Keratinocyte (primary cell): Measurements from ENCODE around the gene CENATAC. TPM values are rescaled to one million over a fixed set of nuclear protein-coding genes. Genes with fewer than 3 reads are reported as not detected.
"Not testable (repeated sequence)": the region's sequence is repeated elsewhere in the genome, so short reads cannot be mapped to it uniquely, and the experiment has no call there.

Experiments
- DNase-seq: peaks from one replicate; pipeline ENCODE4 v3.0.0-alpha.2; 2011; ENCODE audit warnings: low read depth, missing footprints, low spot score
- FAIRE-seq: peaks from 2 replicates; lab custom pipeline; 2011; peaks lifted over from hg19 to GRCh38; lab: Jason Lieb, UNC
- H2AFZ ChIP-seq: 2 replicates; pipeline ENCODE4 v1.6.0; 2012; ENCODE audit warnings: low read length, control low read depth, inconsistent platforms; ENCODE audit not compliant: control insufficient read depth
- H3K27ac ChIP-seq: 2 replicates; pipeline ENCODE4 v1.5.1; 2011; ENCODE audit warnings: low read length; ENCODE audit not compliant: control insufficient read depth, insufficient read depth
- H3K27me3 ChIP-seq: 3 replicates; pipeline ENCODE4 v1.6.0; 2011; ENCODE audit warnings: low read length; ENCODE audit not compliant: control insufficient read depth, insufficient read depth; ENCODE audit errors: extremely low read depth
- H3K36me3 ChIP-seq, 2 experiments: 2 replicates in 1 of 2; 3 replicates in 1 of 2; pipeline ENCODE4 v1.5.1; 2011; ENCODE audit warnings: low read length in 2 of 2, mild to moderate bottlenecking in 1 of 2; ENCODE audit not compliant: control insufficient read depth in 2 of 2, insufficient read depth in 2 of 2; ENCODE audit errors: extremely low read depth in 1 of 2
- H3K4me1 ChIP-seq: 3 replicates; pipeline ENCODE4 v1.5.1; 2011; ENCODE audit warnings: low read length; ENCODE audit not compliant: control insufficient read depth, insufficient read depth; ENCODE audit errors: extremely low read depth
- H3K4me2 ChIP-seq: 3 replicates; pipeline ENCODE4 v1.6.0; 2011; ENCODE audit warnings: low read depth, low read length; ENCODE audit not compliant: control insufficient read depth, insufficient read depth; ENCODE audit errors: extremely low read depth
- H3K4me3 ChIP-seq, 3 experiments: fragments of 200-600 bp in 1 of 3; sonication (generic) in 1 of 3; 2 replicates in 2 of 3; 3 replicates in 1 of 3; pipeline ENCODE4 v1.5.1; 2011 to 2016; ENCODE audit warnings: low read length in 3 of 3, mild to moderate bottlenecking in 3 of 3, control low read depth in 2 of 3, inconsistent platforms in 1 of 3, low read depth in 1 of 3, mixed read lengths in 1 of 3, mixed run types in 1 of 3, moderate library complexity in 1 of 3; ENCODE audit not compliant: control insufficient read depth in 2 of 3, insufficient read depth in 2 of 3; ENCODE audit errors: extremely low read depth in 1 of 3
- H3K79me2 ChIP-seq: 2 replicates; pipeline ENCODE4 v1.6.0; 2012; ENCODE audit warnings: low read length; ENCODE audit not compliant: control insufficient read depth, insufficient read depth
- H3K9ac ChIP-seq: 3 replicates; pipeline ENCODE4 v1.6.0; 2011; ENCODE audit warnings: low read length; ENCODE audit not compliant: control insufficient read depth, insufficient read depth; ENCODE audit errors: extremely low read depth
- H3K9me1 ChIP-seq: 3 replicates; pipeline ENCODE4 v1.6.0; 2011; ENCODE audit warnings: low read length; ENCODE audit not compliant: control insufficient read depth, insufficient read depth; ENCODE audit errors: extremely low read depth
- H3K9me3 ChIP-seq: 2 replicates; pipeline ENCODE4 v1.5.1; 2012; ENCODE audit warnings: low read depth, low read length; ENCODE audit not compliant: control insufficient read depth
- H4K20me1 ChIP-seq: 3 replicates; pipeline ENCODE4 v1.6.0; 2011; ENCODE audit warnings: low read length; ENCODE audit not compliant: control insufficient read depth, insufficient read depth; ENCODE audit errors: extremely low read depth
- CTCF ChIP-seq, 3 experiments: IDR thresholded peaks in 1 of 3; conservative IDR thresholded peaks in 1 of 3; optimal IDR thresholded peaks in 1 of 3; 2 replicates in 2 of 3; 3 replicates in 1 of 3; pipeline versions ENCODE3 to v1.5.1; 2011; ENCODE audit warnings: low read length in 3 of 3, mild to moderate bottlenecking in 3 of 3, moderate library complexity in 2 of 3, control low read depth in 1 of 3, inconsistent platforms in 1 of 3; ENCODE audit not compliant: insufficient read depth in 2 of 3; ENCODE audit errors: extremely low read depth in 1 of 3
- EZH2 ChIP-seq: IDR thresholded peaks from one replicate; pipeline ENCODE4 v1.6.1; 2012; ENCODE audit warnings: inconsistent platforms, mild to moderate bottlenecking, low read length, moderate library complexity
- dilution Hi-C: fragments of 300-500 bp; cut with MboI; formaldehyde crosslinking; loops from one replicate; pipeline ENCODE4 v1.7.0; 2020; ENCODE audit warnings: low sequenced_read_pairs; ENCODE audit not compliant: extremely low pct_ligation_motif_present
- polyA plus RNA-seq, 5 experiments: library from polyadenylated mRNA; depleted of rRNA in 3 of 5; stranded (reverse) in 3 of 5; stranded (forward) in 1 of 5; unstranded in 1 of 5; fragments of >200 nt; gene quantifications; 1 replicate in 1 of 5; 2 replicates in 3 of 5; 3 replicates in 1 of 5; pipeline versions ENCODE4 v1.2.1 to v1.2.3, GENCODE V29; 2011 to 2012; ENCODE audit warnings: missing spikeins in 2 of 5, low read depth in 1 of 5, low replicate concordance in 1 of 5

The CENATAC gene
- polyA plus RNA-seq, 1 donor (not counting 4 experiments of a cell fraction or from before 2014, with no cell fraction given) = 22.6 TPM

GRCh38 chr11:119034813-119035212 lies 36.9 kb downstream of the CENATAC start:
- H3K27ac ChIP-seq = no peak overlapping the region
- no peaks in the 10 kb centered on the region for H3K36me3 ChIP-seq
- TF ChIP-seq EZH2 (no peak), CTCF (optimal IDR thresholded peaks at IDR 0.05 in 1 of 3, IDR thresholded peaks at IDR 0.05 in 1 of 3, conservative IDR thresholded peaks at IDR 0.05 in 1 of 3; ENCODE audit: extremely low read depth in 1 of 3, insufficient read depth in 2 of 3, low read length in 3 of 3) (no peak)
- peaks cover 2% of the 10 kb centered on the region for H3K79me2 ChIP-seq
- FAIRE-seq = no peak
- no peaks in the 10 kb centered on the region for H4K20me1 ChIP-seq
- H3K27me3 ChIP-seq = no peaks in the 10 kb centered on the region
- no peak overlapping the region for H2AFZ ChIP-seq
- no peak for DNase-seq
- dilution Hi-C loops = no loop called here
- no peaks in the 10 kb centered on the region for H3K9me3 ChIP-seq
- H3K4me3 ChIP-seq = no peak overlapping the region
- H3K9ac ChIP-seq = no peak overlapping the region
- no peak overlapping the region for H3K4me2 ChIP-seq
- H3K9me1 ChIP-seq = no peaks in the 10 kb centered on the region
- H3K4me1 ChIP-seq = peaks cover 2% of the 10 kb centered on the region

- FAIRE-seq = no peak
These were observed 40.9 kb downstream of the CENATAC start for GRCh38 chr11:119038884-119039283.

GRCh38 chr11:119039471-119039870 lies 41.5 kb downstream of the CENATAC start:
- H3K27me3 ChIP-seq, H2AFZ ChIP-seq, H3K4me1 ChIP-seq, H3K4me2 ChIP-seq, FAIRE-seq, H4K20me1 ChIP-seq, H3K4me3 ChIP-seq, H3K9me3 ChIP-seq, DNase-seq, H3K9ac ChIP-seq, H3K79me2 ChIP-seq, H3K27ac ChIP-seq, H3K9me1 ChIP-seq, H3K36me3 ChIP-seq, dilution Hi-C loops: not testable (repeated sequence)

More at GRCh38 chr11:119038884-119039283, 40.9 kb downstream of the CENATAC start:
- H4K20me1 ChIP-seq = no peaks in the 10 kb centered on the region
- no peak overlapping the region for H3K27ac ChIP-seq
- H3K36me3 ChIP-seq = no peaks in the 10 kb centered on the region
- no peaks in the 10 kb centered on the region for H3K27me3 ChIP-seq
- H2AFZ ChIP-seq = no peak overlapping the region
- no peak overlapping the region for H3K4me3 ChIP-seq
- no peaks in the 10 kb centered on the region for H3K9me3 ChIP-seq
- no peak overlapping the region for H3K4me2 ChIP-seq
- H3K4me1 ChIP-seq = no peaks in the 10 kb centered on the region
- DNase-seq = no peak
- TF ChIP-seq EZH2 (no peak), CTCF (optimal IDR thresholded peaks at IDR 0.05 in 1 of 3, IDR thresholded peaks at IDR 0.05 in 1 of 3, conservative IDR thresholded peaks at IDR 0.05 in 1 of 3; ENCODE audit: extremely low read depth in 1 of 3, insufficient read depth in 2 of 3, low read length in 3 of 3) (no peak)
- dilution Hi-C loops = no loop called here
- H3K9ac ChIP-seq = no peak overlapping the region
- no peaks in the 10 kb centered on the region for H3K9me1 ChIP-seq
- H3K79me2 ChIP-seq = no peaks in the 10 kb centered on the region
